GM12872 (cell line): ENCODE measurements around the gene LSM7.

Experiments used
- TF ChIP-seq, protein P1 (sequence below): IDR thresholded peaks from 3 replicates; pipeline ENCODE4 v1.5.1; 2011; ENCODE audit warnings: low read depth, mild to moderate bottlenecking, low read length, moderate library complexity; ENCODE audit not compliant: insufficient read depth

LSM7 gene

DNA sequence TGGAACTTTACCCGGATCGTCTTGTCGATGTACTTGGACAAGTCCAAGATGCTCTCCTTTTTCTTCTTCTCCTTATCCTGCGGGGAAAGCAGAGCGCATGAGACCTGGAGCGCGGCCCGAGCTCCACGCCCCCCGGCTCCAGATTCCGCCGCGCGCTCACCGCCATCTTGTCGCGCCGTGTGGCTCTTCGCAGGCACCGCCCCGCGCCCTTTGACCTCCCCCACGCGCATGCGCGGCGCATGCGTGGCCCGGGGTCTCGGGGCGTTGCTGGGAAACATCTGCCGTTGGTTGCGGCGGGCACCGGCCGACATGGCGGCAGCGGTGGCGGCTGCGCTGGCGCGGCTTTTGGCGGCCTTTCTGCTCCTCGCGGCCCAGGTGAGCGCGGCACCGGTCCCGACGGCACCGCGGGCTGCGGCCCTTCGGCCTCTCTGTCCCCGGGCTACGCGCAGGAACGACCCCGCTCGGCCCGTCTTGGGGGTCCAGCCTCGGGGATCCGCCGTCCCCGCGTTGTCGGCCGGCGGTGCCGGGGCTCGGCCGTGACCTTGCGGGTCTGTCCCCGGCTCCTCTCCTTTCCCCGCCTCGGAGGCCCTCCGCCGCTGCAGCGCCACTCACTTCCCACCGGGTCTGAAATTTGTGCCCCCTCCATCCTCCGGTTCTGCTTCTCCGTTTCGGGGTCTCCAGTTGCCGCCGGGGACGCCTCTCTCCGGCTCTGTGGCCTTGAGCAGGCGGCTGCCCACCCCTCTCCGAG is at the start of gene LSM7, which contains the start of gene SPPL2B:
Gene LSM7 (minus strand): TSS at position 186 of the 748 bp plus-strand sequence. CDS start 20 bp downstream, at position 166.
Gene SPPL2B (plus strand): TSS at position 284 of the 748 bp plus-strand sequence. CDS start 26 bp downstream, at position 310.
- TF ChIP-seq, protein P1, sequence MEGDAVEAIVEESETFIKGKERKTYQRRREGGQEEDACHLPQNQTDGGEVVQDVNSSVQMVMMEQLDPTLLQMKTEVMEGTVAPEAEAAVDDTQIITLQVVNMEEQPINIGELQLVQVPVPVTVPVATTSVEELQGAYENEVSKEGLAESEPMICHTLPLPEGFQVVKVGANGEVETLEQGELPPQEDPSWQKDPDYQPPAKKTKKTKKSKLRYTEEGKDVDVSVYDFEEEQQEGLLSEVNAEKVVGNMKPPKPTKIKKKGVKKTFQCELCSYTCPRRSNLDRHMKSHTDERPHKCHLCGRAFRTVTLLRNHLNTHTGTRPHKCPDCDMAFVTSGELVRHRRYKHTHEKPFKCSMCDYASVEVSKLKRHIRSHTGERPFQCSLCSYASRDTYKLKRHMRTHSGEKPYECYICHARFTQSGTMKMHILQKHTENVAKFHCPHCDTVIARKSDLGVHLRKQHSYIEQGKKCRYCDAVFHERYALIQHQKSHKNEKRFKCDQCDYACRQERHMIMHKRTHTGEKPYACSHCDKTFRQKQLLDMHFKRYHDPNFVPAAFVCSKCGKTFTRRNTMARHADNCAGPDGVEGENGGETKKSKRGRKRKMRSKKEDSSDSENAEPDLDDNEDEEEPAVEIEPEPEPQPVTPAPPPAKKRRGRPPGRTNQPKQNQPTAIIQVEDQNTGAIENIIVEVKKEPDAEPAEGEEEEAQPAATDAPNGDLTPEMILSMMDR, result no peak

DNA sequence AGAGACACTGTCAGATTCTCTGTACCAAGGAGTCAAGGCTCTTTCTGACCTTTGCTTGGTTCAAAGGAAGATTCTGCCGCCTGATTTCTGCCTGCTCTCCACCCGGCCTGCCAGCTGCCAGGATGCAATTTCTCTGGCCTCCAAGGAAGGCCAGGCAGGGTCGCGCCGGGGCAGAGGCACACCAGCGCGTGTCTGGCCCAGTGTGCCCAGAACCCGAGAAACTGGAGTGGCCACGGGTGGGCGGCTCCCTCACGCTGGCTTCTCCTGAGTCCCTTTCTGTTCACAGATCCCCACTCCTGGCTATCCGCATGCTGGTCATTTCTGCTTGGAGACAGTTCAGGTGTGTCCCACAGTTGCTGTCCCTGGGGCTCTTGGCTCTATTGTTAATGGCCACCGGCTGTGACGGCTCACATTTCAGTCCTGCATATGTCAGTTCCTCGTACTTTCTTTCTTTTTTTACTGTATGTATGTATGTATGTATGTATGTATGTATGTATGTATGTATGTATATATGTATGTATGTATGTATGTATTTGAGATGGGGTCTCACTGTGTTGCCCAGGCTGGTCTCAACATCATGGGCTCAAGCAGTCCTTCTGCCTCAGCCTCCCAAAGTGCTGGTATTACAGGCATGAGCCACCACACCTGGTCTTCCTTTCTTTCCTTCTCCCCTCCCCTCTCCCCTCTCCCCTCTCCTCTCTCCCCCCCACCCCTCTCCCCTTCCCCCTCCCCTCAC is 48.6 kb upstream of the LSM7 start:
- TF ChIP-seq, protein P1, result no peak

DNA sequence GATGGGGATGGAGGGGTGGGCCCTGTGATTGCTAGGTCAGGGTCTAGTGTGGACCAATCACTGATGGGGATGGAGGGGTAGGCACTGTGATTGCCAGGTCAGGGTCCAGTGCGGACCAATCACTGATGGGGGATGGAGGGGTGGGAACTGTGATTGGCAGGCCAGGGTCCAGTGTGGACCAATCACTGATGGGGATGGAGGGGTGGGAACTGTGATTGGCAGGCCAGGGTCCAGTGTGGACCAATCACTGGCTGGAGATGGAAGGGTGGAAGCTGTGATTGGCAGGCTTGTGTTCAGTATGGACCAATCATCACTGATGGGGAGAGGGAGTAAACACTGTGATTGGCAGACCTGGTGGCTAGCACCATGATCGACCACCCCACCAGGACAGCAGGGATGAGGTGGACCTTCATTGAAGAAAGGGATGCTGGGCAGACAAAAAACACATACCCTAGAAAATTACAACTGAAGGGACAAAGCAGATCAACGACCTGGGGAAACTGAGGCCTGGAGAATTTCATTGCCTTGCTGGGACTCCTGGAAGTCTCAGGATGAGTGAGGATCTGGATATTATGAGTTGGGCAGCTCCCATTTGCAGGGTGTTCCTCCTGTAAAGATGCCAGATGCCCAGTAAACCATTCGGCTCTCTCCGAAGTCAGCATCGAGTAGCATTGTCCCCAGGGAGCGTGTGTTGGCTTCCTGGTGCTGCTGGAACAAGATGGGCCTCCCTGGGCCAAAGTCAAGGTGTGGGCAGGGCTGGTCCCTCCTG is 47.2 kb upstream of the LSM7 start:
- TF ChIP-seq, protein P1, result no peak

DNA sequence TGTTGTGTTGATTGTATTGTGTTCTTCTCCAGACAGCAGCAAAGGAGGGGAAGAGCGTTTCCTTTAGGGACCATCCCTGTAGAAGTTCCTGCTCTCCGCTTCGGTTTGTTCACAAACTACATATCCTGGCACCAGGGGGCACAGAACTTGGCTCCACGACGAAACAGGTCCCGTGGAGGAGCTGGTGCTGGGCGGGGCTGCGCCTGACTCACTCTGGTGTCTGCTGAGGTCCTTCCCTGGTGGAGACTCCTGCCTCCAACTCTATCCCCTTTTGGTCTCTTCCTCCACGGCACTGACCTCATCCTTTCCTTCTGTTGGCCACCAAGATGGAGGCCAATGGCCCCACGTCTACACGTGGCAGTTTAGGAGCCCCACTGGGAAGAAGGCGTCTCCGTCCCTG is 46.4 kb upstream of the LSM7 start:
- TF ChIP-seq, protein P1, result no peak

DNA sequence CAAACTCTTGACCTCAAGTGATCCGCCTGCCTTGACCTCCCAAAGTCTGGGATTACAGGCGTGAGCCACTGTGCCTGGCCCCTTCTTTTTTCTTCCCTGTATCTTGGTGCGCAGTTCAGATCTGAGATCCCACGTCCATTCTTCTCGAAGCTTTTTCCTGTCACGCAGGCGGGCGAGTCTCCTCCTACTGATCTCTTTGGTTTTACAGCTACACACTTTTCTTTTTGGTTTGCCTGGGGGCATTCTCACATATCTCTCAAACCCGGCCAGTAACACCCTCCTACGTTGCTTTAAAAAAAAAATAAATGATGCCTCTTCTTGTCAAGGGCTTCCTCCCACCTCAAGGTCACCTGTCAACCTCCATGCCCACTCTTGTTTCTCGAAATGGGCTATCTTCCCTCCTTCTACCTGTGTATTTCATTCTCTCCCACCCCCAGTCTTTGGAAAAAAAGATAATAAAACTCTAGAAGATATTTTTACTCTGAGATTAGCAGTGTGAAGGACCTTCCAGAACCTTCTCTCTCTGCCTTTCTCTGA is 43.8 kb upstream of the LSM7 start:
- TF ChIP-seq, protein P1, result no peak

DNA sequence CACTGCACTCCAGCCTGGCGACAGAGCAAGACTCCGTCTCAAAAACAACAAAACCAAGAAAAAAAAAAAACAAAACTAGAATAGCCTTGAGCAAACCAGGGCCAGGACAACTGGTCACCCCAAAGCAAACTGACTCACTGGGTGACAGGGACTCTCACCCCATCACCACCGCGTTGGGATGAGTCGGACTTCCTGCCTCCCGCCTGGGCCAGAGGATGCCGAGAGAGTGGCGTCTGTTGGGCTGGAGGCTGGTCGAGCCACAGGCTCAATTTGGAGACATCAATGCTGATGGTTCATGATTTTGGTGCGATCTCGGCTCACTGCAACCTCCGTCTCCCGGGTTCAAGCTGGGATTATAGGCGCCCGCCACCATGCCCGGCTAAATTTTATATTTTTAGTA is 43.3 kb upstream of the LSM7 start:
- TF ChIP-seq, protein P1, result no peak
